Erythroblast (primary cell): ENCODE measurements around the gene TRIM14.

Experiments used
- GATA1 ChIP-seq: IDR thresholded peaks from 2 replicates; pipeline ENCODE4 v1.6.1; 2011; ENCODE audit warnings: low read depth, mild to moderate bottlenecking, control low read depth, low read length, moderate library complexity
- POLR2A ChIP-seq: IDR thresholded peaks from 2 replicates; pipeline ENCODE4 v1.6.1; 2011; ENCODE audit warnings: mild to moderate bottlenecking, low read length

DNA sequence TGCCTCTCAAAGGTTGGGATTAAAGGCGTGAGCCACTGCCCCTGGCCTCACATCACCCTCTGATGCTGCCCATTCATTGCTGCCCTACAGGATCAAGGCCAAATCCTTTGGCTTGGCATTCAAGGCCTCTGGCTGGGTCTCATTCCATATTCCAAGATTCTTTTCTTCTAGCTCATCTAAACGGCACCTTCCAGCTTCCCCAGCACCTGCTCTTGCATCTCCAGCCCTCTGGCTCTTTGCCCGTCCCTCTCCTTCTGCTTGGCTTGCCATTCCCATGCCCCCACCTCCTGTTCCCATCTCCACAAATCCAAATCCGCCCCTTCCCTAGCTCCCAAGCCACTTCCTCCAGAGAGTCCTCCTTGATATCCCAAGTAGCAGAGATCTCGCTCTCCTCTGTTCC, 40.3 kb upstream of the TRIM14 start:
- TF ChIP-seq POLR2A (no peak), GATA1 (no peak)
